Type B pancreatic cell (in vitro differentiated cells): ENCODE data around the gene ALKBH1. TPM values are rescaled to one million over a fixed set of nuclear protein-coding genes. Genes with fewer than 3 reads are reported as not detected.

Source experiments
- DNase-seq: peaks from one replicate; pipeline ENCODE4 v3.0.0; 2021; ENCODE audit warnings: mixed read lengths; ENCODE audit not compliant: unreplicated experiment; ENCODE audit errors: extremely low spot score
- H3K27ac Mint-ChIP-seq: 2 replicates; pipeline ENCODE4 v1.8.0; 2021; ENCODE audit warnings: mild to moderate bottlenecking, mixed read lengths
- H3K27me3 Mint-ChIP-seq: 2 replicates; pipeline ENCODE4 v1.8.0; 2021; ENCODE audit warnings: mixed read lengths
- H3K36me3 Mint-ChIP-seq: 2 replicates; pipeline ENCODE4 v1.8.0; 2021; ENCODE audit warnings: mixed read lengths
- H3K4me1 Mint-ChIP-seq: one replicate; pipeline ENCODE4 v1.8.0; 2021; ENCODE audit warnings: mixed read lengths; ENCODE audit not compliant: unreplicated experiment
- H3K4me3 Mint-ChIP-seq: 2 replicates; pipeline ENCODE4 v1.8.0; 2021; ENCODE audit warnings: mild to moderate bottlenecking, mixed read lengths
- H3K9me3 Mint-ChIP-seq: 2 replicates; pipeline ENCODE4 v1.8.0; 2021; ENCODE audit warnings: mixed read lengths
- total RNA-seq: library from RNA; stranded (reverse); gene quantifications from 2 replicates; pipeline ENCODE4 v1.2.1, GENCODE V29; 2021; ENCODE audit warnings: low replicate concordance
- TF ChIP-seq, protein P1 (sequence below): fragments of 200-600 bp; sonication (generic); conservative IDR thresholded peaks from 2 replicates; pipeline ENCODE4 v1.5.0; 2021; ENCODE audit warnings: antibody characterized with exemption, mild to moderate bottlenecking

Gene ALKBH1
- total RNA-seq, 1 donor from 2014 or later = 14.5 TPM

DNA sequence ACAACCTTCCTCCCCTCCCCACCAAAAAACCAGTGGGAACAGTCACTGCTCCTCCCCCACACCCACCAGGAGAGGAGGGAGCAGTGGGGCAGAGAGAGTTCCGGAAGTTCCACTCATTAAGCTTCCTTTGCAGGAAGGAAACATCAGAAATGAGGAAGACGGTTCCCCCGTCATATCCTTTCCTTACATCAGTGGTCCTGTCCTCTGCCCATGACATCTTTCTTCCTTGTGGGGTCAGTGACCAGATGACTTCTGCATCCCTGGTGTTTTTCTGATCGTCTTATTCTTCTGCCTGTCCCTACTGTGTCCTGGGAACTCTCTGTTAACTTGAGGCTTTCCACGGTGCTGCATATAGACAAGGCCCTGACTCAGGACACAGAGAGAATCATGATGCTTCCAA, 50.5 kb downstream of the ALKBH1 start:
- H3K36me3 Mint-ChIP-seq = no peaks in the 10 kb centered on the region
- no peak overlapping the region for H3K27ac Mint-ChIP-seq
- TF ChIP-seq, protein P1, sequence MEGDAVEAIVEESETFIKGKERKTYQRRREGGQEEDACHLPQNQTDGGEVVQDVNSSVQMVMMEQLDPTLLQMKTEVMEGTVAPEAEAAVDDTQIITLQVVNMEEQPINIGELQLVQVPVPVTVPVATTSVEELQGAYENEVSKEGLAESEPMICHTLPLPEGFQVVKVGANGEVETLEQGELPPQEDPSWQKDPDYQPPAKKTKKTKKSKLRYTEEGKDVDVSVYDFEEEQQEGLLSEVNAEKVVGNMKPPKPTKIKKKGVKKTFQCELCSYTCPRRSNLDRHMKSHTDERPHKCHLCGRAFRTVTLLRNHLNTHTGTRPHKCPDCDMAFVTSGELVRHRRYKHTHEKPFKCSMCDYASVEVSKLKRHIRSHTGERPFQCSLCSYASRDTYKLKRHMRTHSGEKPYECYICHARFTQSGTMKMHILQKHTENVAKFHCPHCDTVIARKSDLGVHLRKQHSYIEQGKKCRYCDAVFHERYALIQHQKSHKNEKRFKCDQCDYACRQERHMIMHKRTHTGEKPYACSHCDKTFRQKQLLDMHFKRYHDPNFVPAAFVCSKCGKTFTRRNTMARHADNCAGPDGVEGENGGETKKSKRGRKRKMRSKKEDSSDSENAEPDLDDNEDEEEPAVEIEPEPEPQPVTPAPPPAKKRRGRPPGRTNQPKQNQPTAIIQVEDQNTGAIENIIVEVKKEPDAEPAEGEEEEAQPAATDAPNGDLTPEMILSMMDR = no peak
- peaks cover 31% of the 10 kb centered on the region for H3K4me1 Mint-ChIP-seq
- peaks cover 8% of the 10 kb centered on the region for H3K27me3 Mint-ChIP-seq
- H3K9me3 Mint-ChIP-seq = no peaks in the 10 kb centered on the region
- no peak overlapping the region for H3K4me3 Mint-ChIP-seq
- DNase-seq = no peak

DNA sequence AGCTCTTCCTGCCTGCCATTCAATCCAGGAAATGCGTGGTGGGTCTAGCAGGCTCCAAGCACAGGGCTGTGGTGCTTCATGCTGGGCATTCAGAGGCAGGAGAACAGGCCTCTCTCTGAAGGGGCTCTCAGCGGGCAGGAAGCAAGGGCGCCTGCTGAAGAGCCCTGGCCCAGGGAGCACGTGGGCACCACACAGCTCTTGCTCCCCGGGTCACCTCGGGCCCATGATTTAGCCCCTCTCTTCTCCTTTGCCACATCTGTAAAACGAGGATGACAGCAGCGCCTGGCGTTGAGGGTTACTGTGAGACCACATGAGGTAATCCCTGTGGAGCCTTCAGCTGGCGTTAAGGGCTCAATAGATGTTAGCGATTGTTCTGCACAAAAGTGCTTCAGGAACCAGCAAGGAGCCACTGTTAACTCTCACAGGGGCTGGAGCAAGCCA, 53.8 kb downstream of the ALKBH1 start:
- Mint-ChIP-seq H3K4me3 (no peak overlapping the region), H3K9me3 (no peaks in the 10 kb centered on the region), H3K36me3 (no peaks in the 10 kb centered on the region), H3K27ac (peak overlapping the region; percentile 26), H3K27me3 (peaks cover 8% of the 10 kb centered on the region), H3K4me1 (peaks cover 18% of the 10 kb centered on the region)
- TF ChIP-seq, protein P1 = no peak
- no peak for DNase-seq

GRCh38 chr14:77649326-77649725, 58.5 kb downstream of the ALKBH1 start:
- no peak overlapping the region for H3K4me3 Mint-ChIP-seq
- H3K36me3 Mint-ChIP-seq = no peaks in the 10 kb centered on the region
- peaks cover 7% of the 10 kb centered on the region for H3K4me1 Mint-ChIP-seq
- no peak overlapping the region for H3K27ac Mint-ChIP-seq
- H3K27me3 Mint-ChIP-seq = peaks cover 6% of the 10 kb centered on the region
- H3K9me3 Mint-ChIP-seq = no peaks in the 10 kb centered on the region
- TF ChIP-seq, protein P1 = no peak
- DNase-seq = no peak

GRCh38 chr14:77648520-77649200, 59.2 kb downstream of the ALKBH1 start:
- Mint-ChIP-seq H3K27ac (no peak overlapping the region), H3K4me3 (no peak overlapping the region), H3K9me3 (no peaks in the 10 kb centered on the region), H3K4me1 (peaks cover under 1% of the 10 kb centered on the region), H3K27me3 (peaks cover 6% of the 10 kb centered on the region), H3K36me3 (no peaks in the 10 kb centered on the region)
- DNase-seq = no peak
- TF ChIP-seq, protein P1 = no peak

GRCh38 chr14:77647853-77648252, 60.0 kb downstream of the ALKBH1 start:
- no peak for DNase-seq
- Mint-ChIP-seq H3K27me3 (peaks cover 6% of the 10 kb centered on the region), H3K36me3 (no peaks in the 10 kb centered on the region), H3K27ac (no peak overlapping the region), H3K4me1 (no peaks in the 10 kb centered on the region), H3K4me3 (no peak overlapping the region), H3K9me3 (no peaks in the 10 kb centered on the region)
- TF ChIP-seq, protein P1 = no peak
